Measurements from ENCODE around the gene NEU2.
A peak's percentile ranks its signal among the peaks of the same experiment; 100 is the strongest.

Gene NEU2

DNA sequence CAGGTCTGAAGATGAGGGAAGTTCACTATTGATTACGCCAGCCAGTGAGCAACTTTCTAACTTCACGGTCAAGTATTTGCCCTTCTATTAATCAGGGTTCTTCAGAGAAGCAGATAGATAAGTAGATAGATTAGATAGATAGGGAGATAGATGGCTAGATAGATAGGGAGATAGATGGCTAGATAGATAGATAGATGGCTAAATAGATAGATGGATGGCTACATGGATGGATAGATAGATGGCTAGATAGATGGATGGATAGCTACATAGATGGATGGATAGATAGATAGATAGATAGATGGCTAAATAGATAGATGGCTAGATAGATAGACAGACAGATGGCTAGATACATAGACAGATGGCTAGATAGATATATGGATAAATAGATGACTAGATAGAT lies 22.9 kb downstream of the NEU2 start:
- TF ChIP-seq, protein P1, sequence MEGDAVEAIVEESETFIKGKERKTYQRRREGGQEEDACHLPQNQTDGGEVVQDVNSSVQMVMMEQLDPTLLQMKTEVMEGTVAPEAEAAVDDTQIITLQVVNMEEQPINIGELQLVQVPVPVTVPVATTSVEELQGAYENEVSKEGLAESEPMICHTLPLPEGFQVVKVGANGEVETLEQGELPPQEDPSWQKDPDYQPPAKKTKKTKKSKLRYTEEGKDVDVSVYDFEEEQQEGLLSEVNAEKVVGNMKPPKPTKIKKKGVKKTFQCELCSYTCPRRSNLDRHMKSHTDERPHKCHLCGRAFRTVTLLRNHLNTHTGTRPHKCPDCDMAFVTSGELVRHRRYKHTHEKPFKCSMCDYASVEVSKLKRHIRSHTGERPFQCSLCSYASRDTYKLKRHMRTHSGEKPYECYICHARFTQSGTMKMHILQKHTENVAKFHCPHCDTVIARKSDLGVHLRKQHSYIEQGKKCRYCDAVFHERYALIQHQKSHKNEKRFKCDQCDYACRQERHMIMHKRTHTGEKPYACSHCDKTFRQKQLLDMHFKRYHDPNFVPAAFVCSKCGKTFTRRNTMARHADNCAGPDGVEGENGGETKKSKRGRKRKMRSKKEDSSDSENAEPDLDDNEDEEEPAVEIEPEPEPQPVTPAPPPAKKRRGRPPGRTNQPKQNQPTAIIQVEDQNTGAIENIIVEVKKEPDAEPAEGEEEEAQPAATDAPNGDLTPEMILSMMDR (IDR thresholded peaks at IDR 0.05; ENCODE audit: extremely low read depth, missing control alignments) = no peak
- no peak for DNase-seq (ENCODE audit: low spot score)

DNA sequence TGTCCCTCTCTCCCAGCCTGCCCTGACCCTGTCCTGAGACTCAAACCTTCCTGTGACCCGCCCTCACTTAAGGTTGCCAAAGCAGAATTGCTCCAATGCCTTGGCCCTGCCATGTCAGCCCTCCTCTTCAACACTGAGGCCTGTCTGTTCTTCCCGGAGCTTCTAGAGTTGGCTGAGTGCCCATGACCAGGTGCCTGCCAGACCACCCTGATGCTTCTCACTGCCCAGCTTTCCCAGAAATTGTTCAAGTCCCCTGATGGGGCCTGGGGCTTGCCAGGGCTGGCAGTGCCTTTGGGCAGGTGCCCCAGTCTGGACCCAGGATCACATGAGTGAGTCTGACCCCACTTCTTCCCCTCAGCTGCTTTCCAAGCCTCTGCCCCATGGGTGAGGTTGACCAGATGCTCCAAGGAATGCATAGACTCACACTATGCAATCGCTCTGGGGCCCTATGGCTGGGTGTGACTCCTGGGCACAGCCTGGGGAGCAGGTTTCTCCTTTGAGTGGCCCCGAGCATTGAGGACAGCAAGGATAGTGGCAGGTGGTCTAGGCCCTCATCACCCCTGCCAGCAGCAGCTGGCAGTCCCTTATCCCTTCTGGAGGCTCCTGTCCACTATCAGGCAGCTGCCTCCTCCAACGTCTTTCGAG lies 24.6 kb downstream of the NEU2 start:
- DNase-seq (ENCODE audit: low spot score) = no peak
- TF ChIP-seq, protein P1 (IDR thresholded peaks at IDR 0.05; ENCODE audit: extremely low read depth, missing control alignments) = no peak

DNA sequence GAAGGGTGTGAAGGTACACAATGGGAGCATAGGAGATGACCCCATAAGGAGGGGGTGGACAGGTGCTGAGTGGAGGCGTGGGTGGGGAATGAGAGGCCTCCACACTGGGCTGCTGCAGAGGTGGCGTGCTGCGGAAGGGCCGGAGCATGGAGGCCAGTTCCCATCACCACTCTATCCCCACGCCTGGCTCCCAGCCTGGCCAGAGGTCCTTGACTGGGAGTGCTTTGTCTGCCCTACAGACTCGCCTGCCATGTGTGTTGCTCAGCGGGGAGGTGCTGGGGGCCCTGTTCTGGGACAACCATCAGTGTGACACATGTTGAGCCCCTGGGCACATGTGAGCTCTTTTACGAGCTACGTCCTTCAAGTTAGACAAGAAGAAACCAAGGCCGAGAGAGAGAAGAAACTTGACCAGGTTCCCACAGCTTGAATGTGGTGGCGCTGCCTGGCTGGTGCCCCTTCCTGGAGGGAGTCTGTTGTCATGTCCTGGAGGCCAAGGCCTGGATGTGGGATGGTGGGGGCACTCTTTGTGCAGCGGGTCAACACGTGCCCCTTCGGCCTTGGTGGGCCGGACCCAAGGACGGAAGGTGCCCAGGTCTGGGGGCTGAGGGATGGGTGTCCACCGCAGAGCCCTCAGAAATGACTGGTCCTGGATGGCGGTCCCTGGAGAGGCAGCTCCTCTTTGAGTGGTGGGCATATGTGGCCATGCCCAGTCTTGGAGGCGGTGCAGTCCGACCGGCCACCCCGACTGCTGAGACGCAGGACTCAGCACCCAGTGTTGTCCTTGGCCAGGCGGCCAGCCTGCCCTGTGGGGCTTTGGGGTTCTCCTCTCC lies 26.5 kb downstream of the NEU2 start:
- TF ChIP-seq, protein P1 (IDR thresholded peaks at IDR 0.05; ENCODE audit: extremely low read depth, missing control alignments) = no peak

DNA sequence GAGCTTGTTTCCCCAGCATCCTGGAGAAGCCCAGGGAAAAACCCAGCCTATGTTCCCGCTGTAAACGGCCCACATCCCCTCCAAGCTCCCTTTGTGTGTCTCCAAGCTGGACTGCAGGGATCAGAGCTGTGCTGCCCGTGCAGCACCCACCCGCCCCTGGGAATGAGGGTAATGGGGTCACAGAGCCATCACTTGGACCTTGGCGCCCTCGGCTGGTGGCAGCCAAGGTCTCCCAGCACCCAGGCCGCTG lies 27.0 kb downstream of the NEU2 start:
- DNase-seq (ENCODE audit: low spot score) = no peak
- TF ChIP-seq, protein P1 (IDR thresholded peaks at IDR 0.05; ENCODE audit: extremely low read depth, missing control alignments) = peak; percentile 31

More for the DNA sequence above, 26.5 kb downstream of the NEU2 start:
- DNase-seq (ENCODE audit: low spot score) = no peak

DNA sequence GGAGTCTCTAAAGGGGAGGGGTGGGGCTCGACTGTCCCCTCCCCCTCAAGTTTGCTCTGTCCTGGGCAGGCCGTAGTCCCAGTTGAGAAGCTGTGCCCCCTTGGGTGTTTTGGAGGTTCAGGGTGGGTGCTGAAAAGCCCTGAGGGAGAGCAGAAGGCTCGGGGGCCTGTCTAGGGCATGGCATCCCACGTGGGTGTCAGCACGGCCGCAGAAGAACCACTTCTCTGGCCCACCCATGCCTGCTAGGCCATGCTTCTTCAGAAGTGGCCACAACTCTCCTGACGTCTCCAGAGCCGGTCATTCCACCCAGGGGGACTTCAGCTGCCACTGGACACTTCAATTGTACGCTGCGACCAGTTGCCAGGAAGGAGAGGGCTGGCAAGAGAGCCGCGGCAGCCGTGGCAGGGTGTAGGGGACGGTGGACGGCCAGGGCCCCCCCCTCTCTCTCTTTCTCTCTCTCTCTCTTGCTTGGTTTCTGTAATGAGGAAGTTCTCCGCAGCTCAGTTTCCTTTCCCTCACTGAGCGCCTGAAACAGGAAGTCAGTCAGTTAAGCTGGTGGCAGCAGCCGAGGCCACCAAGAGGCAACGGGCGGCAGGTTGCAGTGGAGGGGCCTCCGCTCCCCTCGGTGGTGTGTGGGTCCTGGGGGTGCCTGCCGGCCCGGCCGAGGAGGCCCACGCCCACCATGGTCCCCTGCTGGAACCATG lies 27.5 kb downstream of the NEU2 start, which contains the start of gene INPP5D:
TSS of gene INPP5D (plus strand) at position 546 of the 704 bp plus-strand sequence. CDS start at position 683, 137 bp downstream.
- peak; percentile 81 for DNase-seq (ENCODE audit: low spot score)
- TF ChIP-seq, protein P1 (IDR thresholded peaks at IDR 0.05; ENCODE audit: extremely low read depth, missing control alignments) = no peak

DNA sequence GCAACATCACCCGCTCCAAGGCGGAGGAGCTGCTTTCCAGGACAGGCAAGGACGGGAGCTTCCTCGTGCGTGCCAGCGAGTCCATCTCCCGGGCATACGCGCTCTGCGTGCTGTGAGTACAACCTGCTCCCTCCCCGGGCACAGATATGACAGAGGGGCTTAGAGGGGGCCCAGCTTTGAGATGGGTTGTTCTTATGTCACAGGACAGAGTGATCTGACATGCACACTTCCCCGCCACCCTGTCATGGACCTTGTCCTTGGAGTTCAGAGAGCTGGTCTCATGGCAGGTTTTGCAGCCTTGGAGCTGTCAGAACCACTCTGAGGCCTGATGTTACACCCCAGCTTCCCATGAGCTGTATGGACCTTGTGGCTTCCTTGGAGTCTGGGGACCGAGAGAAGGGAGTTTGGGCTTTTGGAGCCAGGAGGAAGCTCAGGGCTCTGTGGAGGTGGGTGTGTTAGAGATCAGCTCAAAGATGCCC lies 28.1 kb downstream of the NEU2 start:
- no peak for DNase-seq (ENCODE audit: low spot score)
- TF ChIP-seq, protein P1 (IDR thresholded peaks at IDR 0.05; ENCODE audit: extremely low read depth, missing control alignments) = no peak
